ENCODE measurements around the gene PPP1R16B. TPM values are rescaled to one million over a fixed set of nuclear protein-coding genes. Genes with fewer than 3 reads are reported as not detected.

Gene PPP1R16B
- total and polyA plus RNA-seq, 2 of the 8 experiments (the other 6 are each of a cell fraction or from before 2014, with no cell fraction given), result 2.6 to 8.9 TPM

GRCh38 chr20:38847840-38848239 lies 42.3 kb downstream of the PPP1R16B start (continued):
- TF ChIP-seq, protein P1, sequence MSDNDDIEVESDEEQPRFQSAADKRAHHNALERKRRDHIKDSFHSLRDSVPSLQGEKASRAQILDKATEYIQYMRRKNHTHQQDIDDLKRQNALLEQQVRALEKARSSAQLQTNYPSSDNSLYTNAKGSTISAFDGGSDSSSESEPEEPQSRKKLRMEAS (IDR thresholded peaks at IDR 0.05), result no peak
- TF ChIP-seq HDAC6 (IDR thresholded peaks at IDR 0.05; ENCODE audit: low read depth, low read length), result no peak
